NCI-H1694 treated with DMSO at 0.1 percent for 48 hours (cell line): Measurements from ENCODE around the gene LTA4H.

ENCODE experiments used
- DNase-seq: peaks from one replicate; lab custom pipeline; 2025; lab: John Stamatoyannopoulos, UW

Gene LTA4H

DNA sequence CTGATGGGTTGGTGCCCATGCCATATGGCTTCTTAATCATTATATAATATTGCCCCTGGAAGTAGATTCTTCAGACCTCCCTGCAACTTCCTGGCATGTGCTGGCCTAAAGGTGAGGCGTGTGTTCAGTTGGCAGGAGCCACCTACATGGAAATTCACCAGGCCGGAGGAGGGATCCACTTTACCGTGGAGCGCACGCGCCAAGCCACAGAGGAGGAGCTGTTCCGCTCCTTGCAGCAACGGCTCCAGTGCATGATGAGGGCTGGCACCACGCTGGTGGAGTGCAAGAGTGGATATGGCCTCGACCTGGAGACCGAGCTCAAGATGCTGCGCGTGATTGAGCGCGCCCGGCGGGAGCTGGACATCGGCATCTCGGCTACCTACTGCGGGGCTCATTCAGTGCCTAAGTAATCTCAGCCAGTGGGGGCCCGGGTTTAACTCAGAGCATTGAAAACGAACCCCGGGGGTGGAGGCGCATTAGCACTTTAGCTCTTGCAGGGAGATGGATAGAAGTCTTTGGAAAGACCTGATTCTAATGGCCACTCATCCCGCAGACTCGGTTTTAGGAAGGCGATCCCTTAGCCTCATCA lies 78.7 kb downstream of the LTA4H start:
- DNase-seq, result no peak

DNA sequence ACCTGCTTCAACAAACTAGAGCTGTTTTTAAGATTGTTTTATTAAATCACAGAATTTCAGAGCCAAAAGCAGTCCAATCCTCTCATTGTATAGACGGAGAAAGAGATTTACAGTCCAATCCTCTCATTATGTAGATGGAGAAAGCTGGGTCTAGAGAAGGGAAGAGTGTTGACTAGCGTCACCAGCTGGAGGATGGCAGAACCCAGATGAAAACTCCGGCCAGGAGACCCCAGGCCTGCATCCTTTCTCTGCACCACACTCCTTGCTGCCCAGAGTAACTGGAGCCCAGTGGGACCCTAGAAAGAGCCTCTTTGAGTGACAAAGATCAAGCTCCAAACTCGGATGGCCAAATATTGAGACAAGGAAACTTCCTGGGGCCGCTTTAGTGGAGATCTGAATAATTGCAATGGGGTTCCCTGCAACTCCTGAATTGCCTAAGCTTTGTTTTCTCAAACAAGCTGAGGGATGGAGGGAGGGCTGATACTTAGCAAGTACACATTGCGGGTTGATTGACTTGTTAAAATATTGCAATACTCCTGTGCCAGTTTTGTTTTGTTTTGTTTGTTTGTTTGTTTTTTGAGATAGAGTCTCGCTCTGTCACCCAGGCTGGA lies 79.7 kb downstream of the LTA4H start:
- no peak for DNase-seq

DNA sequence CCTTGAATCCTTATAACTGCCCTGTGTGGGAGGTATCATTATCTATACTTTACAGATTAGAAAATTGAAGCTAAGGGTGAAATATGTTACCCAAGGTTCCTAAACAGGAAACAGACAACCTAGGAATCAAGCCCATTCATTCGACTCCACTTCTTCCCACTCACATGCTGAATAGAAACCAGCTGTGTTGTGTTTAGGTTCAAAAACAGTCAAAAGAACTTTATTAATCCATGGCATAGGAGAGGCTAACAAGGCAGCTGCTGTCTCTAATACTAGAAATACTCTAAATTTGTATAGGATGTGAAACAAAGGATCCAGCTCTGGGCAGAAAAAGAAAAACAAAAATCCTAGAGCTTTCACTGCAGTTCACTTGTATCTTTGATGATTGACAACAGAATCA lies 82.4 kb downstream of the LTA4H start:
- DNase-seq, result no peak

DNA sequence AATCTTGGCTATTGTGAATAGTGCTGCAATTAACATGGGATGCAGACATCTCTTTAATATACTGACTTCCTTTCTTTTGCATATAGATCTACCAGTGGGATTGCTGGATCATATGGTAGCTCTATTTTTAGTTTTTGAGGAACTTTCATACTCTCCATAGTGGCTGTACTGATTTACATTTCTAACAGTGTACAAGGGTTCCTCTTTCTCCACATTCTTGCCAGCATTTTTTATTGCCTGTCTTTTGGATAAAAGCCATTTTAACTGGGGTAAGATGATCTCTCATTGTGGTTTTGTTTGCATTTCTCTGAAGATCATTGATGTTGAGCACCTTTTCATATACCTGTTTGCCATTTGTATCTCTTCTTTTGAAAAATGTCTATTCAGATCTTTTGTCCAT lies 83.9 kb downstream of the LTA4H start:
- no peak for DNase-seq
